ENCODE data around the gene FBLN5.

Gene FBLN5

GRCh38 chr14:91831337-91831736 lies 116.2 kb downstream of the FBLN5 start:
- no peak for DNase-seq (ENCODE audit: low read depth in 2 of 2)

GRCh38 chr14:91830777-91831176 lies 116.7 kb downstream of the FBLN5 start:
- no peak for DNase-seq (ENCODE audit: low read depth in 2 of 2)

DNA sequence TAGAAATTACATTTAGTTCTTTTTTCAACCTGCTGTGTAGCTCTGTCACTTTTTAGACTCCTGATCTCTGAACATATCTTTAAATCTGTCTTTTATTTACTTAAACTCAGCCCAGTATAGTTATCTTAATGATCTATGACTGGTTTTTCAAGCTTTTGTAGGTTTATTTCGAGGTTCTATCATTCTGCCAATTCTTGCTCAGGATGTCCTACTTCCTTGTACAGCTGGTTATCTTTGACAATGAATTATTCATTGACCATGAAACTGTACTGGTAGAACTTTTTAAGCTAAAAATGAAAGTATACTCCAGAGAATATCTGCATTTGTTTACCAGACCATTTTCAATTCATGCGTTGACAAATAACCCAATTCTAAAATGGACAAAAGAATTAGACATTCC lies 118.0 kb downstream of the FBLN5 start:
- DNase-seq (ENCODE audit: low read depth in 2 of 2) = no peak

- DNase-seq (ENCODE audit: low read depth in 2 of 2) = no peak
Observed at GRCh38 chr14:91827746-91828145, 119.7 kb downstream of the FBLN5 start.
